ENCODE data around the gene ZG16B. TPM values are rescaled to one million over a fixed set of nuclear protein-coding genes. Genes with fewer than 3 reads are reported as not detected.

ZG16B gene
- total RNA-seq, 1 donor from 2014 or later = not detected

GRCh38 chr16:2790631-2791030, 39.5 kb upstream of the ZG16B start:
- Histone ChIP-seq H3K9me3 (ENCODE audit: low read depth) (no peaks in the 10 kb centered on the region), H3K4me2 (no peak overlapping the region), H3K27ac (no peak overlapping the region), H3K4me1 (peaks cover 19% of the 10 kb centered on the region), H3K36me3 (no peaks in the 10 kb centered on the region), H3K27me3 (peaks cover 8% of the 10 kb centered on the region), H3K4me3 (no peak overlapping the region), H3K9ac (no peak overlapping the region), H3F3A (ENCODE audit: low read depth) (peaks cover 8% of the 10 kb centered on the region), H4K20me1 (ENCODE audit: low read depth) (no peaks in the 10 kb centered on the region), H2AFZ (replicated peaks) (no peak overlapping the region), H3K79me2 (ENCODE audit: low read depth) (no peaks in the 10 kb centered on the region)
- TF ChIP-seq EZH2 (IDR thresholded peaks at IDR 0.05) (no peak), EZH2phosphoT487 (IDR thresholded peaks at IDR 0.05) (no peak), CTCF (IDR thresholded peaks at IDR 0.05) (no peak)
- Mint-ChIP-seq H3K4me1 (peaks cover 21% of the 10 kb centered on the region), H3K9me3 (no peaks in the 10 kb centered on the region), H3K27me3 (ENCODE audit: insufficient read depth, low read depth) (peaks cover 5% of the 10 kb centered on the region), H3K27ac (no peak overlapping the region), H3K4me3 (no peak overlapping the region), H3K36me3 (no peaks in the 10 kb centered on the region)
- DNase-seq (ENCODE audit: low spot score) = no peak

GRCh38 chr16:2791174-2791573, 38.9 kb upstream of the ZG16B start:
- no peak for DNase-seq (ENCODE audit: low spot score)
- Histone ChIP-seq H3K4me1 (peaks cover 24% of the 10 kb centered on the region), H2AFZ (replicated peaks) (no peak overlapping the region), H4K20me1 (ENCODE audit: low read depth) (no peaks in the 10 kb centered on the region), H3K36me3 (no peaks in the 10 kb centered on the region), H3K4me2 (no peak overlapping the region), H3K27ac (no peak overlapping the region), H3K9ac (no peak overlapping the region), H3K9me3 (ENCODE audit: low read depth) (no peaks in the 10 kb centered on the region), H3K4me3 (no peak overlapping the region), H3K79me2 (ENCODE audit: low read depth) (no peaks in the 10 kb centered on the region), H3F3A (ENCODE audit: low read depth) (peaks cover 14% of the 10 kb centered on the region), H3K27me3 (peaks cover 8% of the 10 kb centered on the region)
- Mint-ChIP-seq H3K27ac (peak overlapping the region; percentile 32), H3K9me3 (no peaks in the 10 kb centered on the region), H3K27me3 (ENCODE audit: insufficient read depth, low read depth) (peaks cover 6% of the 10 kb centered on the region), H3K4me3 (peak overlapping the region; percentile 23), H3K4me1 (peaks cover 24% of the 10 kb centered on the region), H3K36me3 (no peaks in the 10 kb centered on the region)
- no peak for TF ChIP-seq EZH2 (IDR thresholded peaks at IDR 0.05)
- TF ChIP-seq CTCF (IDR thresholded peaks at IDR 0.05) = no peak

- H3K27ac Mint-ChIP-seq = no peak overlapping the region
- no peaks in the 10 kb centered on the region for H3K36me3 Mint-ChIP-seq
- TF ChIP-seq EZH2 (IDR thresholded peaks at IDR 0.05) (no peak), CTCF (IDR thresholded peaks at IDR 0.05) (no peak), EZH2phosphoT487 (IDR thresholded peaks at IDR 0.05) (no peak)
Observed at GRCh38 chr16:2792940-2793339, 37.2 kb upstream of the ZG16B start.

More at GRCh38 chr16:2792940-2793339, 37.2 kb upstream of the ZG16B start:
- H3K4me1 ChIP-seq = peaks cover 21% of the 10 kb centered on the region
- H3K4me3 ChIP-seq = no peak overlapping the region
- H3K79me2 ChIP-seq (ENCODE audit: low read depth) = no peaks in the 10 kb centered on the region
- H3K4me1 Mint-ChIP-seq = peaks cover 17% of the 10 kb centered on the region
- no peak overlapping the region for H2AFZ ChIP-seq (replicated peaks)
- H3K4me3 Mint-ChIP-seq = no peak overlapping the region
- H3K36me3 ChIP-seq = no peaks in the 10 kb centered on the region
- H3K9me3 Mint-ChIP-seq = no peaks in the 10 kb centered on the region
- peaks cover 18% of the 10 kb centered on the region for H3F3A ChIP-seq (ENCODE audit: low read depth)
- H3K27me3 Mint-ChIP-seq (ENCODE audit: insufficient read depth, low read depth) = peaks cover 6% of the 10 kb centered on the region
- no peak overlapping the region for H3K27ac ChIP-seq
- H3K27me3 ChIP-seq = peaks cover 8% of the 10 kb centered on the region
- no peak overlapping the region for H3K4me2 ChIP-seq
- no peaks in the 10 kb centered on the region for H3K9me3 ChIP-seq (ENCODE audit: low read depth)
- DNase-seq (ENCODE audit: low spot score) = no peak
- no peak overlapping the region for H3K9ac ChIP-seq
- no peaks in the 10 kb centered on the region for H4K20me1 ChIP-seq (ENCODE audit: low read depth)
